Skeletal muscle satellite cell (primary cell): Measurements from ENCODE around the gene LAMP2. TPM values are rescaled to one million over a fixed set of nuclear protein-coding genes. Genes with fewer than 3 reads are reported as not detected.
"Not testable (repeated sequence)": the region's sequence is repeated elsewhere in the genome, so short reads cannot be mapped to it uniquely, and the experiment has no call there.

Source experiments
- H3K27me3 ChIP-seq: 2 replicates; pipeline ENCODE4 v1.7.0; 2013; ENCODE audit warnings: low read length; ENCODE audit not compliant: control insufficient read depth, insufficient read depth
- H3K36me3 ChIP-seq: 2 replicates; pipeline ENCODE4 v1.7.0; 2013; ENCODE audit warnings: mild to moderate bottlenecking, control low read depth, low read length; ENCODE audit not compliant: insufficient read depth
- H3K4me1 ChIP-seq: 2 replicates; pipeline ENCODE4 v1.7.0; 2013; ENCODE audit warnings: low read length; ENCODE audit not compliant: control insufficient read depth, insufficient read depth
- H3K4me2 ChIP-seq: 2 replicates; pipeline ENCODE4 v1.7.0; 2013; ENCODE audit warnings: mild to moderate bottlenecking, low read length
- H3K4me3 ChIP-seq: 2 replicates; pipeline ENCODE4 v1.7.0; 2013; ENCODE audit warnings: low read length
- H3K9ac ChIP-seq: 2 replicates; pipeline ENCODE4 v1.7.0; 2013; ENCODE audit warnings: mild to moderate bottlenecking, low read depth, low read length, moderate library complexity
- H3K9me3 ChIP-seq: replicated peaks from 2 replicates; pipeline ENCODE4 v1.7.0; 2013; ENCODE audit warnings: mild to moderate bottlenecking, control low read depth, low read length
- total RNA-seq: library from RNA; depleted of rRNA; stranded (reverse); fragments of >200 nt; gene quantifications from 2 replicates; pipeline ENCODE4 v1.2.3, GENCODE V29; 2012; rRNA removed

Gene LAMP2
- total RNA-seq, result 102 and 119 TPM in 2 replicates

GRCh38 chrX:120468825-120469525, at the start of gene LAMP2:
TSS of gene LAMP2 (minus strand) at chrX:120469296. CDS start at chrX:120469169, 127 bp downstream.
- Histone ChIP-seq H3K36me3 (no peaks in the 10 kb centered on the region), H3K9me3 (no peaks in the 10 kb centered on the region), H3K4me2 (peak within 1 kb of the TSS; percentile 82), H3K27me3 (no peaks in the 10 kb centered on the region), H3K4me1 (peaks cover 10% of the 10 kb centered on the region), H3K4me3 (peak within 1 kb of the TSS; percentile 85), H3K9ac (peak within 1 kb of the TSS; percentile 94)

DNA sequence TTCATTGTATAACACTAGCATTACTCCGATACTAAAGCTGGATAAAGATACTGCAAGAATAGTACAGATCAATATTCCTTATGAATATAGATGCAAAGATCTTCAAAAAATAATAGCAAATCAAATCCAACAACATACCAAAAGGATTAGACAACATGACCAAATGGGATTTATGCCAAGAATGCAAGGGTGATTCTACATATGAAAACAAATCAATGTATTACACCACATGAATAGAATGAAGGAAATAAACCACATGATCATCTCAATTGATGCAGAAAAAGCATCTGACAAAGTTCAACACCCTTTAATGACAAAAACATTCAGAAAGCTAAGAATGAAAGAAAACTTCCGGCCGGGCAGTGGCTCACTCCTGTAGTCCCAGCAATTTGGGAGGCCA, 48.8 kb upstream of the LAMP2 start:
- H3K4me1 ChIP-seq, result peaks cover 7% of the 10 kb centered on the region
- H3K4me3 ChIP-seq, result no peak overlapping the region
- H3K4me2 ChIP-seq, result peak overlapping the region; percentile 13
- H3K36me3 ChIP-seq, result peaks cover 4% of the 10 kb centered on the region
- no peaks in the 10 kb centered on the region for H3K9me3 ChIP-seq
- no peaks in the 10 kb centered on the region for H3K27me3 ChIP-seq
- H3K9ac ChIP-seq, result no peak overlapping the region

- Histone ChIP-seq H3K36me3 (peaks cover 4% of the 10 kb centered on the region), H3K9me3 (no peaks in the 10 kb centered on the region), H3K4me3 (no peak overlapping the region), H3K9ac (no peak overlapping the region), H3K27me3 (no peaks in the 10 kb centered on the region), H3K4me2 (no peak overlapping the region), H3K4me1 (peaks cover 7% of the 10 kb centered on the region)
Measured at GRCh38 chrX:120514236-120514635, 45.1 kb upstream of the LAMP2 start.

DNA sequence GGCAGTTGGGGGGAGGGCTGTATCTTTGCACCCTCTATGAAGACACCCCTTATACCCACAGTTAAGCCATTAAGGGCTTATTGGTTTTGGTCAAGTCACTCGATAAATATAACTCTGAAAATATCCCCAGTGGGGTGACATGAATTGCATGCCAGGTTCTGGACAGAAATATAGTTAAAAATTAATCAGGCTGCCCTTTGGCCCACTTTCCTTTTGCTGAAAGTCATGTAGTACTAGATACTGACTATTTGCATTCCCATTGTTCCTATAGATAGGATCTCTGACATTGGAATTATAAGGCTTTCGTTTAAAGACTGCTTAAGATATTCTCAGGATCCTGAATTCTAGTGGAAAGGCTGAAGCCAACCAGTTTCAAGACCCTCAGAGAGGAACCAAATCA, 43.5 kb upstream of the LAMP2 start:
- Histone ChIP-seq H3K9me3 (no peaks in the 10 kb centered on the region), H3K36me3 (peaks cover 4% of the 10 kb centered on the region), H3K4me1 (no peaks in the 10 kb centered on the region), H3K27me3 (no peaks in the 10 kb centered on the region), H3K9ac (no peak overlapping the region), H3K4me2 (no peak overlapping the region), H3K4me3 (no peak overlapping the region)

- H3K36me3 ChIP-seq, result peaks cover 4% of the 10 kb centered on the region
- H3K9me3 ChIP-seq, result no peaks in the 10 kb centered on the region
- H3K4me3 ChIP-seq, result no peak overlapping the region
- H3K4me2 ChIP-seq, result no peak overlapping the region
- no peaks in the 10 kb centered on the region for H3K27me3 ChIP-seq
- H3K9ac ChIP-seq, result no peak overlapping the region
- H3K4me1 ChIP-seq, result no peaks in the 10 kb centered on the region
Measured at GRCh38 chrX:120512222-120512621, 43.1 kb upstream of the LAMP2 start.

GRCh38 chrX:120504569-120504968, 35.5 kb upstream of the LAMP2 start:
- H3K27me3 ChIP-seq, result no peaks in the 10 kb centered on the region
- H3K36me3 ChIP-seq, result no peaks in the 10 kb centered on the region
- no peaks in the 10 kb centered on the region for H3K4me1 ChIP-seq
- H3K4me3 ChIP-seq, result no peak overlapping the region
- no peaks in the 10 kb centered on the region for H3K9me3 ChIP-seq
- no peak overlapping the region for H3K4me2 ChIP-seq
- no peak overlapping the region for H3K9ac ChIP-seq

- Histone ChIP-seq H3K9me3 (no peaks in the 10 kb centered on the region), H3K4me2 (no peak overlapping the region), H3K36me3 (no peaks in the 10 kb centered on the region), H3K4me3 (no peak overlapping the region), H3K4me1 (no peaks in the 10 kb centered on the region), H3K27me3 (no peaks in the 10 kb centered on the region), H3K9ac (no peak overlapping the region)
Measured at GRCh38 chrX:120499301-120500072, 30.4 kb upstream of the LAMP2 start.

GRCh38 chrX:120490119-120490518, 21.0 kb upstream of the LAMP2 start:
- not testable (repeated sequence) for H3K27me3 ChIP-seq

DNA sequence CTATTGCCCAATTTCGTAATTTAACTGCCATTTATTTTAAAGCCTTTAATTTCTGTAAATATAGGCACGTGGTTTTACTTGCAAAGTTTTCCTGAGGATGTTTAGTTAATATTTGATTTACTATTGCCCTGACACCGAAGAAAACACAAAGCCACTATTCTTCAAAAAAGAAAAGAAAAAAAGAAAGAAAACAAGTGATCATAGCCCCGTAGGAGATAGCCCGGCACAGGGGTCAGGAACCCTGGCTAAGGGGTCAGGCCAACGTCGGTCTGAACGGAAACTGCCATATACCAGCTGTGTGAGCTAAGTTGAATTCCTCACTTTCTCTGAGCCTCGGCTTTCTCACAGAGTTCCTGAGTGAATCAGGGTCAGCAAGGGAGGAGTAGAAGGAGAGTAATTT, 17.7 kb upstream of the LAMP2 start:
- Histone ChIP-seq H3K4me1 (peaks cover 5% of the 10 kb centered on the region), H3K27me3 (no peaks in the 10 kb centered on the region), H3K4me3 (no peak overlapping the region), H3K9me3 (no peaks in the 10 kb centered on the region), H3K9ac (no peak overlapping the region), H3K36me3 (no peaks in the 10 kb centered on the region), H3K4me2 (no peak overlapping the region)

More at GRCh38 chrX:120490119-120490518, 21.0 kb upstream of the LAMP2 start:
- H3K4me1 ChIP-seq, H3K9me3 ChIP-seq, H3K9ac ChIP-seq, H3K36me3 ChIP-seq, H3K4me3 ChIP-seq, H3K4me2 ChIP-seq: not testable (repeated sequence)

DNA sequence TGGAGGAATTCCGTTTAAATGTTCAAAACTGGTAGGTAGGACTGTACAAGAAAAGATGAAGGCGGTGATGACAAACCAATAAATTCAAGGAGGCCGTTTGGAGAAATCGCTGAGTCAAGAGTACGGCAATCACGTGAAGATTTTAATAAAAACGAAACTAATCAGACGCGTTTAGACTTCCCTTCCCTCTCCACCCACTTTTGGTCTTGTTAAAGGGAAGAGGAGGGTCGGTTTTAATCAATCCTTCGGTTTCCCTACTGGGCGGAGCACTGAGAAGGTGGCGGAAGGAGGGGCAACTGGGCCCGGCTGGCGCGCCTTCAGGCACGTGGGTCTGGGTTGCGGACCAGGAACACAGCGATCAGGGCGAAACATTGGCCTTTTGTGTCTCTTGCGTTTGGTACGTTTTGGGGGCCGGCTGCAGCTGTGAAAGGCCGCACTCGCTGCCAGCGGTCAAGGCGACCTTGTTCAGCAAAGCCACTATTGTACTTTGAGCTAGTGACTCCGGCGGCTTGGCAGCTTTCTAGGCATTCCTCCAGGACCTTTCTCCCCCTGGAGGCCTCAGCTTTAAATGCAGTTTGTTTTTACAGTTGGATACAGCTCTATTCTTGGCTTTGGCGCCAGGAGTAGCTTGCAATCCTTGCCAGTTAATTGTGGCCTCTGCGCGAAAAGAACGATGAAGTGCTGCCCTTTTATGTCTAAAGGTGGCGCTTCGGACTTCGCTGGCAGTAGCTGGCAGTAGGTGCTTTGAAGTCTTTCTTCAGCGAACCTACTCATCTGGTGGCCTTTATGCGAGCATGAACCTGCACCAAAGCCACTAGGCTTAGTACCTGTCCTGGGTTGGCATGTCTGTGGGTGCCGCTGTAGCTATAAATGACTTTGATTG, 16.8 kb upstream of the LAMP2 start:
- H3K4me3 ChIP-seq, result peak overlapping the region; percentile 72
- H3K4me1 ChIP-seq, result peaks cover 5% of the 10 kb centered on the region
- H3K9ac ChIP-seq, result peak overlapping the region; percentile 80
- H3K36me3 ChIP-seq, result no peaks in the 10 kb centered on the region
- no peaks in the 10 kb centered on the region for H3K9me3 ChIP-seq
- H3K4me2 ChIP-seq, result peak overlapping the region; percentile 81
- no peaks in the 10 kb centered on the region for H3K27me3 ChIP-seq

DNA sequence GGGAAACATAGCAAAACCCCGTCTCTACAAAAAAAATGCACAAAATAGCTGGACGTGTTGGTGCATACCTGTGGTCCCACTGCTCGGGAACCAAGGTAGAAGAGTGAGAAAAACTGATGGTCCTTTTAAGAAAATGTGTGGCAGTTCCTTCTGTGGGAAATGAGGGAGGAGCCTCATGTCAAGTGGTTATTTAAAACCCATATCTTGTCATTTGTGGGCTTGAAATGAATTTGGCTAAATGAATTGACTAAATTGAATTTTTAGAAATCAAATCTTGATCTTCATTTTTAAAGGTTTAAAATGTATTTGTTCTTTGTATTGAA, 16.2 kb upstream of the LAMP2 start:
- Histone ChIP-seq H3K4me2 (peak overlapping the region; percentile 81), H3K4me1 (peaks cover 5% of the 10 kb centered on the region), H3K4me3 (peak overlapping the region; percentile 72), H3K27me3 (no peaks in the 10 kb centered on the region), H3K9ac (peak overlapping the region; percentile 80), H3K36me3 (no peaks in the 10 kb centered on the region), H3K9me3 (no peaks in the 10 kb centered on the region)
